SK-N-SH treated with all-trans-retinoic acid at 6 μM for 48 hours (cell line): Measurements from ENCODE around the gene RIMKLA.

Experiments
- ARNTL ChIP-seq: fragments of 450-650 bp; formaldehyde crosslinking; IDR thresholded peaks from 2 replicates; pipeline ENCODE4 v1.5.0; 2020; ENCODE audit warnings: low read depth, mild to moderate bottlenecking, moderate library complexity, borderline replicate concordance
- CREB5 ChIP-seq: fragments of 250-450 bp; sonication (Bioruptor Pico); IDR thresholded peaks from 2 replicates; pipeline ENCODE4 v1.5.1; 2020; ENCODE audit warnings: low read depth, mild to moderate bottlenecking, moderate library complexity
- CSDC2 ChIP-seq: fragments of 250-450 bp; sonication (Bioruptor Pico); IDR thresholded peaks from 2 replicates; pipeline ENCODE4 v1.5.0; 2020; ENCODE audit warnings: mild to moderate bottlenecking, moderate library complexity
- ESRRG ChIP-seq: fragments of 250-450 bp; sonication (Bioruptor Pico); IDR thresholded peaks from 2 replicates; pipeline ENCODE4 v1.6.1; 2021; ENCODE audit warnings: mild to moderate bottlenecking
- GLIS3 ChIP-seq: fragments of 250-450 bp; sonication (Bioruptor Pico); IDR thresholded peaks from 2 replicates; pipeline ENCODE4 v1.5.0; 2020; ENCODE audit warnings: mild to moderate bottlenecking, moderate library complexity
- ISL1 ChIP-seq: fragments of 250-450 bp; sonication (Bioruptor Pico); IDR thresholded peaks from 2 replicates; pipeline ENCODE4 v2.1.2; 2022; ENCODE audit warnings: mild to moderate bottlenecking, moderate library complexity
- PATZ1 ChIP-seq: fragments of 250-450 bp; sonication (Bioruptor Pico); IDR thresholded peaks from 2 replicates; pipeline ENCODE4 v1.8.0; 2020; ENCODE audit warnings: mild to moderate bottlenecking, moderate library complexity, borderline replicate concordance
- SNAI2 ChIP-seq: fragments of 250-450 bp; sonication (Bioruptor Pico); IDR thresholded peaks from 2 replicates; pipeline ENCODE4 v1.5.0; 2020; ENCODE audit warnings: mild to moderate bottlenecking, moderate library complexity
- ZFP3 ChIP-seq: fragments of 250-450 bp; sonication (Bioruptor Pico); IDR thresholded peaks from 2 replicates; pipeline ENCODE4 v1.5.0; 2020; ENCODE audit warnings: mild to moderate bottlenecking, moderate library complexity
- ZFP30 ChIP-seq: fragments of 450-650 bp; formaldehyde crosslinking; IDR thresholded peaks from 2 replicates; pipeline ENCODE4 v1.5.0; 2022; ENCODE audit warnings: mild to moderate bottlenecking, moderate library complexity
- ZNF565 ChIP-seq: fragments of 450-650 bp; formaldehyde crosslinking; conservative IDR thresholded peaks from 2 replicates; pipeline ENCODE4 v1.5.0; 2020; ENCODE audit warnings: low read depth, mild to moderate bottlenecking, moderate library complexity
- ZNF70 ChIP-seq: fragments of 450-650 bp; formaldehyde crosslinking; IDR thresholded peaks from 2 replicates; pipeline ENCODE4 v1.5.0; 2020; ENCODE audit warnings: mild to moderate bottlenecking, moderate library complexity

GRCh38 chr1:42392967-42393848, 12.6 kb downstream of the RIMKLA start:
- no peak for TF ChIP-seq ESRRG (CRISPR knock-in tag)
- TF ChIP-seq ZFP3 (CRISPR knock-in tag) = no peak
- no peak for TF ChIP-seq ZNF70
- TF ChIP-seq ARNTL (CRISPR knock-in tag) = no peak
- TF ChIP-seq ISL1 (CRISPR knock-in tag) = no peak
- no peak for TF ChIP-seq ZNF565 (CRISPR knock-in tag)
- TF ChIP-seq CREB5 = no peak
- TF ChIP-seq CSDC2 (CRISPR knock-in tag) = no peak
- no peak for TF ChIP-seq PATZ1 (CRISPR knock-in tag)
- TF ChIP-seq ZFP30 (CRISPR knock-in tag) = no peak
- no peak for TF ChIP-seq SNAI2
- no peak for TF ChIP-seq GLIS3 (CRISPR knock-in tag)
